Activated CD8-positive, alpha-beta memory T cell treated with anti-CD3 and anti-CD28 coated beads, Interleukin-2, amount 50 U/mL, for 24 hours (primary cell): ENCODE measurements around the gene PFKFB3.
"Not testable (repeated sequence)": the region's sequence is repeated elsewhere in the genome, so short reads cannot be mapped to it uniquely, and the experiment has no call there.

Experiments
- DNase-seq: peaks from one replicate; pipeline ENCODE4 v3.0.0-alpha.2; 2020; ENCODE audit errors: extremely low read depth

Gene PFKFB3

DNA sequence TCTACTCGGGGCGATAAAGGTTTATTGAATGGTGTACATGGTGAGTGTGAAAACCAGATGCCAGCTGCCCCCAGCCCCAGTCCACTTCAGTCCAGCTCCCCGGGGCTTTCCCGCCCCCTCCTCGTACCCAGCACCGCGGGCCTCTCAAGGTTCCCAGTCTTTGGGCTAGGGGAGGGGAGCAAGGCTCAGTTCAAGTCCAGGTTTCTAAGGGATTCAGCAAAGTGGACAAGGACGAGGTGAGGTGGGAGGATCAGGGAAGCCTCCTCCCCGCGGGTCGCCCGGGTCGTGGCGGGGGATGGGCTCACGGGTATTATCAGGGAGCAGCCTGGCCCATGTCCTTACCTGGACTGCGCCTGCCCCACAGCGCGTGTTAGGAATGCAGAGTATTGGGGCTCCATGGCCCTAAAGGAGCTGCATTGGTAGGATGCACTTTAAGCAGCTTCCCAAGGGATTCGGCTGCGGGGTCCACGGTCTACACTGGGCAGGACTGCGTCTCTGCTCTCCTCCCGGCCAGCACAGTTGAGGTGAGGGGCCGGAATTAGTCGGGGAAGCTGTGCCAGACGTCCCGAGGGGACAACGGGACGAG lies 541 bp upstream of the PFKFB3 start:
- DNase-seq: no peak

DNA sequence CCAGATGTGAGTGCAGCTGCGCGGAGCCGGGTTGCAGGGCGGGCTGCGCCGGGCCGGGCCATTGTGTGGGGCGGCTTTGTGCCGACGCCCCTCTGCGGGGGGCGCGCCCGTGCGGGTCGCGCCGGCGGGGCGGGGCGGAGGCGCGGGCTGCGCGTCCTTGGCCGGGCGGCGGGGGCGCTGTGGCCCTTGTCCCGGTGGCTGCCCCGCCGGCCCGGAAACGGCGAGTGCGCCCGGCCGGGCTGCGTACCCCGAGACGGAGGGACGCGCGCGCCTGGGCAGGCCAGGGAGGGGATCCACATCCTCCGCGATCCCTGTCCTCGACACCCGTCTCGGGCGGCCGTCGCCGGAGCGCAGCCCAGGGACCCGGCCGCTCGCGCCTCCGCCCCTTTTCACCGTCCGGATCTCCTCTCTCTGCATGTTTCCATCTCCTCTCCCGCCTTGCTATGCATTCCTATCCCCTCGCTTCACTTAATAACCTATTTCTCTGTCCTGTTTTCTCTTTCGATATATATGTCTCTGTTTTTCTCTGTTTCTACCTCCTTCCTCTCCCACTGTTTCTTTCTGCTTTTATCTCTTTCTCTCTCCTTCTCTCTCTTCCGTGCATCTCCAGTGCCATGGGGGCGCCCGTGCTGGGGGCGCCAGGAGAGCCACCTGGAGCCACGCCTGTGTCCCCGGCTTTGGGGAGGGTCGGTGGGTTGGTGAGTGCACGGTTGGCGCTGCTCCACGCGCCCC lies 765 bp downstream of the PFKFB3 start:
- no peak for DNase-seq

DNA sequence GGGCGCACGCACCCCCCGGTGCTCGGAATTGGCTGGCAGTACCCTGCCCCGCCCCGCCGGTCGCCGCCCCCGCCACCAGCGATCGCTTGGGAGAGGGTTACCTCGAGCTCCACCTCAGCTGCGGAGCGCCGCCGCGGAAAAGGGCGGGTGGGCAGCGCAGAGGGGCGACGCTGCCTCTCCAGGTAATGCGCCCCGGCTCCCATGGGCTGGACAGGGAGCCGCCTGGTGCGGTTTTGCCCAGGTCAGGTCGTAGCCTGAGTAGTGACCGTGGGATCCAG lies 1.3 kb downstream of the PFKFB3 start:
- peak; percentile 21 for DNase-seq

DNA sequence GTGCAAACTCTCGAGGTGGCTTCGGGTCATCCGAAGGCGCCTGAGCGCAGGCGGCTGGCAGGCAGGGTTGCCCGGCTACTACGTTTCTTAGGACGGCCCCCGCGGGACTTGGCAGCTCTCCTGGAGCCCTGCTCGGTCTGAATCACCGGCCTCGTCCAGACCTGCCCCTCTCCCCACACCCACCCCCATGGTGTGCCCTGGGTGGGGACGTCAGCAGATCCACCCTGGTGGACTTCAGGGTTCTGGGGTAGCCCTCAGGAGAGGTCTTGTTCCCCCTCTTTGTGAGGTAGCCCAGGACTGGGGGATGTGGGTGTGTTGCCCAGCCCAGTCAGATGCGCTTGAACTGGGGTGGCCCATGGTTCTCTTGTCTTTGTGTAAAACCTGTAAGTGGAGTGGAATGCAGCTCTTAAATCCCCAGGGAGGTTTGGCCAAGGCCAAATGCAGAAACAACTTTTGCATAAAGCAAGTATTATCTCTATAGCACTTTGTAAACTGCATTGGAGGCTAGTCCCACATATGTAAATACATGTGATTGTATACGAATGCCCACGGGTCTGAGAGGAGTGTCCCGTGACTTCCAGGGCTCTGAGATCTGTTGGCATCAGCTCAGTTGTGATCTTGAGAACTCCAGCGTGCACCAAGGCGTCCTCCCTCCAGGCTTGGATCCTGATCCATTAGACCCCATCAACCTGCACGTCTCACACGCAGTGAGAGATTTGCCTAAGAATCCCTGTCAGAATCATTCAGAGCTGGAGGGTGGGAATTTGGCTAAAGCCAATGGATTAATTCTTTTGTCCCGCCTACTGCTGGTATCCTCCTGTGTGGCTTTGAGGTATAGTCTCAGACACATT lies 1.8 kb downstream of the PFKFB3 start:
- no peak for DNase-seq

DNA sequence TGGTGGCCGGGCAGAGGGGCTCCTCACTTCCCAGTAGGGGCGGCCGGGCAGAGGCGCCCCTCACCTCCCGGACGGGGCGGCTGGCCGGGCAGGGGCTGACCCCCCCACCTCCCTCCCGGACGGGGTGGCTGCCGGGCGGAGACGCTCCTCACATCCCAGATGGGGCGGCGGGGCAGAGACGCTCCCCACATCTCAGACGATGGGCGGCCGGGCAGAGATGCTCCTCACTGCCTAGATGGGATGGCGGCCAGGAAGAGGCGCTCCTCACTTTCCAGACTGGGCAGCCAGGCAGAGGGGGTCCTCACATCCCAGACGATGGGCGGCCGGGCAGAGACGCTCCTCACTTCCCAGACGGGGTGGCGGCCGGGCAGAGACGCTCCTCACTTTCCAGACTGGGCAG lies 3.8 kb downstream of the PFKFB3 start:
- DNase-seq: not testable (repeated sequence)

DNA sequence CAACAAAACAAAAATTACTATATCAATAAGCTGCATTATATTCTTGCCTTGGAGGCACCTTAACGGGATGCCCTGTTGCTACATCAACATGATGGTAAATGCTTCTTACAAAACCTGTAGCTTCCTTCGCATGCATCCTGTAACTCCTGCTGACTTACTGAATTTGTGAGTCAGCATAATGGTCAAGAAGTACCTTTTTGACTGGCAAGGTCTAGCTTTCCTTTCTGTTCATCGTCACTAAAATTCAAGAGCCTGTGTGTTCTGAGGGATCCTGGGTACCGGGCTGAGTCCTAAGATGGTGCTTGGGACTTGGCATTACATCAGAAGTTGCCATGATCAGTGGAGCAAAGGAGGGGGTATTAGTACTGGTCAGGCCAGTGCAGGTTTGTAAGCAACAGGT lies 4.9 kb downstream of the PFKFB3 start:
- DNase-seq: no peak

DNA sequence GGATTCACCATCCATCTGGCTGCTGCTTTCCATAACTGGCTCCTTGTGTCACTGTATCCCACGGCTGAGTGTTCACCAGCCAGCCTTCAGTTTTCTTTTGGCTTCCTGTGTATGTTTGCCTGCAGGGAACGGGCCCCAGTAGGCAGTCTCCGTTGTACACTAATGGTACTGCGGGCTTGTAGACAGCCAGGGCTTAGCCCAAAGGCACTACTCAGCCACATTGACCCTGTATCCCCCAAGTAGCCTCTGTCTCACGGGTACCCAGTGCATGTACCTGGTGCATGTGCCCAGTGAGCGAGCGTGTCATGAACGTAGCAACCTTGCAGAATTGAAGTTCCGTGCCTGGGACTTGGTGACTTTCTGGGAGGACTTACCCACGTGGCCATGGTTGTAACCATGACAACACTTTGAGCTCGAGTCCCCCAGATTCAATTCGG lies 6.1 kb downstream of the PFKFB3 start:
- DNase-seq: no peak

DNA sequence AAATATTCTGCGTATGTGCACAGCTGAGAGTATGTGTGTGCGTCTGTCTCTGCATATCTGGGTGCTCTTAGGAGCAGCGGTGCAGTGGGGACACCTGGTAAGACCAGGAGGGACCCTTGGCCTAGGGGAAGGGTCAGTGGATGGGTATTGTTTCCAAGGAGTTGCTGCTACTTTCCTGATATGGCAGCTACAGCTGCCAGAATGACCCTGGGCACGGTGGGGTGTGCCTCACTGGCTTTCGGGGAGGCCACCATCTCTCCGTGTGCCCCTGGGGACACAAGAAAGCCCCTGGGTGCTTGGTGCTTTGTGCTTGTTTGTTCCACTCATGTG lies 8.6 kb downstream of the PFKFB3 start:
- no peak for DNase-seq

DNA sequence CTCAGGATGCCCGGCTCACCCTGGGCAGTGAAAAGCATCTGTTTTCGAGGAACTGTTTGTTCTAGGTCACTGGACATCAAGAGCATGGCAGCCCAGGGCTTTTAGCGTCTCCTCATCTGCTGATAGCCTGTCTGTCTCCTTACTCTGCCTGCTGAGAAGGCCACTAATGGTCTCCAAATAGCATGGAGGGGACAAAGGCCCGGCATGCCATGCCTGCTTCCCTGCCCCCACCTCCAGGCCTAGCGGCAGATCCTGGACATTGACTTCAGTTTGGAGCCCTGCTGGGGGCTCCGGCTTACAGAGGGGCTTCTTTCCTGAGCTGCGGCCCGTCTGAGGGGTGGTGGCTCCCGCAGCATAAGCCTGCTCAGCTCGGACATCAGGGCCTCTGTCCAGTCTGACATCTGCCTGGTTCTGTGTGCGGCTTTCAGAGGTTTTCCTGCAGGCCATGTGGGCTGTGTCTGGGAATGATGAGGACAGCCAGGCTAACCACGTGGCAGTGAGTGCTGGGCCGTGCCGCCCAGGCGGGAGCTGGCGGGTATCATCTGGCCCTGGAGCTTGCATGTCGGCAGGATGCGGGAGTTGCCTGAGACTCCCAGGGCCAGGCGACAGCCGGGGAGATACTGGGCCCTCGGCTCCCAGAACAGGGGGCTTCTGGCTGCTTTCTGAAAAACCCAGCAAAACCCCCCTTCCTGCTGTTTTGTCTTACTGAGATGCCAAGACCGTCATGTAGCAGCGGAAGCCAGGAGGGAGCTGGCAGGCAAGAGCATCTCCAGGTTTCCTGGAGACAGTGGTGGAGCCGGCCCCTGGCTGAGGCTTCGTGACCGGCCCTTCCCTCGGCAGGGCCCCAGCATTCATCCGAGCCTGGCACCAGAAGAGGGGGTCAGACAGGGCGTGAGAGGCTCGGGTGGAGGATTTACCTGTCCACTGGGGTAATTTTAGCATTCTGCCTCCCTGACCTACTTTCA lies 9.2 kb downstream of the PFKFB3 start:
- DNase-seq: no peak

DNA sequence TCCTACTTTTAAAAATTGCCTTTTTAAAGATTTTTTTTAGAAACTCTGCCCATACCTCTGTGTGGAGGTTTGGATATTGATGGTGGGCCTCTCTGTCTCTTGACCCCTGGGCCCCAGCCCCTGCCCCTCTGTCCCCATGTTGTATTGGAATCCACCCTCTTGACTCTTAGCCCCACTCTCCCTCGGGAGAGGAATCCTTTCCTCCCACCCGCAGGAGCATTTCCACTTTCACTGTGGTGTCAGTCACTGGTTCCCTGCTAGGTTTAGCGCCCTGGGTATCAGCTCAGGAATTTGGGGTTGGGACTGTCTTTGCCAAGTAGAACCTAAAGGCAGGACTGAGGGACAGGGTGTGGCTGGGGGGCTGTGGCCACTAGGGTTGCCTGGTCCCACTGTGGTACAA lies 10.1 kb downstream of the PFKFB3 start:
- DNase-seq: no peak

DNA sequence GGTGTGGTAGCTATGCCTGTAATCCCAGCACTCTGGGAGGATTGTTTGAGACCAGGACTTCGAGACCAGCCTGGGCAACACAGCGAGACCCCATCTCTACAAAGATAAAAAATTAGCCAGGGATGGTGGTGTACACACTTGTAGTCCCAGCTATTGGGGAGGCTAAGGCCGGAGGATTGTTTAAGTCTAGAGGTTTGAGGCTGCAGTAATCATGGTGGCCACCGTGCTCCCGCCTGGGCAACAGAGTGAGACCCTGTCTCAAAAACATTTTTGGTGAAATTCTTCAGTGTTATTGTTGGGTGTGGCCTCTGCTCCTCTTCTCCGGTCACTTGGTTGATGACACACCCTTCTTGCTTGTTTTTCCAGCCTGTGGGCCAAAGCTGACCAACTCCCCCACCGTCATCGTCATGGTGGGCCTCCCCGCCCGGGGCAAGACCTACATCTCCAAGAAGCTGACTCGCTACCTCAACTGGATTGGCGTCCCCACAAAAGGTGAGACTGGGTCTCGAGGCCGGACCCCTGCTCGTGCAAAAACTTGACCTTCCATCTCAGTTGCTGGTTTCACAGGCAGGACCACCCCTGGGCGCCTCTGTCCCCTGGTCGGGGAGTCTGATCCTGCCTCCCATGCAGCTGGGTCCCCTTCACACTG lies 10.6 kb downstream of the PFKFB3 start:
- no peak for DNase-seq

DNA sequence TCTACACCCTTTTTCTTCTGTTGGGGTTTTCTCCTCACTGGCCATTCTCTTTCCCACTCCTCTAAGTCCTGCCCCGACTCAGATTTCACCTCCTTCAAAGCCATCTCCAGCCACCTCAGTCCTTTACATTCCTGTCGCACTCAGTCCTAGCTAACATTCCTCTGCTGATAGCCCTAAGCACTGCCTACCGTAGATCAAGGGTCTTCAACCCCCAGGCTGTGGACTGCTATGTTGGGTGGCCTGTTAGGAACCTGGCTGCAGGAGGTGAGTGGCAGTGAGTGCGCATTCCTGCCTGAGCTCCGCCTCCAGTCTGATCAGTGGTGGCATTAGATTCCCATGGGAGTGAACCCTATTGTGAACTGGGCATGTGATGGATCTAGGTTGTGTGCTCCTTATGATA lies 11.2 kb downstream of the PFKFB3 start:
- no peak for DNase-seq

DNA sequence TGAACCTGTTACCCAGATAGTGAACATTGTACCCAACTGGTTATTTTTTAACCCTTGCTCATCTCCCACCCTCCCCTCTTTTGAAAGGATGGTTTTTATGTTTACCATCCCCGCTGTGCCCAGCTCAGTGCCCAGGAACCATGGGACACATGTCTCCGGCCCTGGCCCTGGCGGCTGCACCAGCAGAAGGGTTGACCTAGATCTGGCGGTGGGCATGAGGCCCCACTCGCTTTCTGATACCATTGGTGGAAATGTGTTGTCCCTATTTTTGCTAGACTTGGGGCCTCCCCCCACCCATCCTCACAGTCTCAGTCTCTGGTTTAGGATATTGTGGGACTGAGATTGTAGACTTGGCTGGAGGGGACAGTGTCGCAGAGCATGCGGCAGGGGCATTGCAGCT lies 11.9 kb downstream of the PFKFB3 start:
- no peak for DNase-seq

DNA sequence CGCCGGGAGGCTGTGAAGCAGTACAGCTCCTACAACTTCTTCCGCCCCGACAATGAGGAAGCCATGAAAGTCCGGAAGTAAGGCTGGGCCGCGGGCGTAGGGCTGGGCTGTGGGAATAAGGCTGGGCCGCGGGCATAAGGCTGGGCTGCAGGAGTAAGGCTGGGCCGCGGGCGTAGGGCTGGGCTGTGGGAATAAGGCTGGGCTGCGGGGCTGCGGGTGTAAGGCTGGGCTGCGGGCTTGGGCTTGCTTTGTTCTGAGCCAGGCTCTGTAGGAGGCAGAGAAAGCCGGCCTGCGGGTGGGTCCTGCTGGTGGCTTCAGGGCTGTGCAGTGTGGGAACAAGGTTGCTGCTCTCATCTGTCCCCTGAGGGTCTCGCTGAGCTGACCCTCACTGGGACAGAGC lies 12.5 kb downstream of the PFKFB3 start:
- DNase-seq: no peak

DNA sequence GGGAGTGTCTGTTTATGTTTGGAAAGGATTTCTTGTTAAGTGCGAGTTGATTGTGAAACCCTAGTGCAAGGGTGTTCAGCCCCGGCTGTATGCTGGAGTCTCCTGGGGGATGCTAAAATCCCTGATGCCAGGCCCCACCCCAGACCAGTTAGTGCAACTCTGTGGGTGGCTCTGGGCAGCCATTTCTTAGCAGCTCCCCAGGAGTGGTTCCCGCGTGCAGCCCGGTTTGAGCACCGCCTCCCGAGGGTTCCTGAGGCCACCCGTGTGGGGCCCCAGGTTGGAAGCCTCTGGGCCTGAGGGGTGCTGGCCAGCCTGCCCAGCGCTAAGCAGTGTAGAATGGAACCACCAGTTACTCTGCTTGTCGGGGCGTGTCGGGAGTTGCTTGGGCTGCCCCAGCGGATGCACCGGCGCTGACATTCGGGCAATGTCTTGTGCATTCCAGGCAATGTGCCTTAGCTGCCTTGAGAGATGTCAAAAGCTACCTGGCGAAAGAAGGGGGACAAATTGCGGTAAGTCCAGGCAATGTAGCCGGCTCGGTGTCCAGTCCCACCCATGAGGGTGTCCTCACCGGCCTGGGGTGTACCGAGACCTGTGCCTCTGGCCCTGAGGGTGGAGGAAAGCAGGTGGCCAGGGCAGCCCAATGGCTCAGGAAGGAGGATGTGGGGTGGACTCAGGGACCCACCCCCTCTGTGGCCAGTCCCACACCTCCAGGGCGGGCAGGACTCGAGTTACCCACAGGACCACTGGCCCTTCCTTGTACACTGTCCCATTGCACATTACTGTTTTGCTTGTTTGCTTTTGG lies 13.2 kb downstream of the PFKFB3 start:
- no peak for DNase-seq

DNA sequence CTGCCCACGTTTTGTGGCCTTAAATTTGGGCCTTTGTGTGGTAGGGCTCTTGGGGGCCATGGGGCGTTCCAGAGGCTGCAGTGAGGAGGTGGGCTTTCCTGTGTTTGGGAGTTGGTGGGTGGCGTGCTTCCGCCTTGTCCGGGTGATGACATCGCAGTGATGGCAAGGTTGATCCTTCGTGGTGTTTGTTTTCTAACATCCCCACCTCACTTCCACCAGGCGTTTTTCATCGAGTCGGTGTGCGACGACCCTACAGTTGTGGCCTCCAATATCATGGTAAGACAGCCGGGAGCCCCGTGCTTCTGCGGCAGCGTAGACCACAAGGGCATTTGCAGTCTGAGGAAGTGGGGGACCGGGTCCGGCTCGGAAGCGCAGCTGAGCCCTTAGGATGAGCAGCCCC lies 14.2 kb downstream of the PFKFB3 start:
- no peak for DNase-seq

DNA sequence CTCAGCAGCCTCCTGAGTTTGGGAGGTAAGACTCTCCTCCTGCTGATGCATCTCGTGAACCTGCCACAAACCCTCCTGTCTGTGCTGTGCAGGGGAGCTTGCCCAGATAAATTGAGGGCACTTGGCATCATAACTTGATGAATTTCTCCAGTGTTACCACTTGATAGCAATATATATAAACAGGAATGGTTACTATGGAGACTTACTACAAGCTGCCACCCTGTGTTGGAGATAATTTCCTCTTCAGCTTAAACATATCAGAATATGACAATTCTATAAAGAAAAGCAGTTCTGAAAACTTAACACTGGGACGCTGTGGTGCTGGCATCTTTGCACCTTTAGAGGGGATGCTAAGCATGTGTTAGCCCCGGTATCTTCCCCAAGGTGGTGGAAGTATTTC lies 14.9 kb downstream of the PFKFB3 start:
- no peak for DNase-seq

DNA sequence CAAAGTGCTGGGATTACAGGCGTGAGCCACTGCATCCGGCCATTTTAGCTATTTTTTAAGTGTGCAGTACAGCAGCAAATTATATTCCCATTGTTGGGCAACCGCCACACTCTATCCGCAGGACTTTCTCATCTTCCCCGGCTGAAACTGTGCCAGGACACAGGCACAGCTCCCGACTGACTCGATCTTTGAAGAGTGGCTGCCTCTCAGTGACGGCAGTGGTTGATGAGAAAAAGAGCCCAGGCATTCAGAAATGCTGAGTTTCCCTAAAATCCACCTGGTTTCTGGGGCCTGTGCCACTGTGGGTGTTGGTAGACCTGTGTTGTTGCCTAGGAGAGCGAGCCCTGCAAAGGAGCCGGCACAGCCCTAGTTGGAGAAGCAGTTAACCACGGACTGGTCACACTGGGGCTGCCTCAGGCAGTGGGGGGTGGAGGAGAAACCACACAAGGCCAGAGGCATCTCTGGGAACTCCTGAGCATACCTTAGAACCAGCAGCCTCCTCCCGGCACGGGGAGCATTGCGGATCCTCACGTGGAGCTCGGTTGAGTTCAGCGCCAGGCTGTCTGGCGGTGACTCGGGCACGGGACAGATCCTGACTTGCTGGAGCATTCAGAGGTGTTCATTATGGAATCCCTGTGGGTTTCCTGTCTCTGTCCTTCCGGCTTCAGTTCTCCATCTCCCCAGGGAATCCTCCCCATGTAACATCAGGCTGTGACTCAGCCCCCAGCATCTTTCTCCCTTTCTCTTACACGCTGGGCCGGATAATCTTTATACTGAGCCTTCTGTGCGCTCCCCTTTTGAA lies 16.2 kb downstream of the PFKFB3 start:
- no peak for DNase-seq

DNA sequence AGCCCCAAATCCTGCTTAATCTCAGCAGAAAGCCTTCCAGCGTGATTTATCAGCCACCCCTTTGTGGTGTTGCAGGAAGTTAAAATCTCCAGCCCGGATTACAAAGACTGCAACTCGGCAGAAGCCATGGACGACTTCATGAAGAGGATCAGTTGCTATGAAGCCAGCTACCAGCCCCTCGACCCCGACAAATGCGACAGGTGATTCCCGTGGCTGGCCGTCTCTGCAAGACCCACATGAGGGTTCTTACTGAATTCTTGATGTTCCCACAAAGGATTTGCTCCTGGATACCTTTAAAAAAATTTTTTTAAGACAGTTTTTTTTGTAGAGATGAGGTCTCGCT lies 16.7 kb downstream of the PFKFB3 start:
- DNase-seq: no peak
